ENCODE measurements around the gene NTSR1.

The NTSR1 gene

DNA sequence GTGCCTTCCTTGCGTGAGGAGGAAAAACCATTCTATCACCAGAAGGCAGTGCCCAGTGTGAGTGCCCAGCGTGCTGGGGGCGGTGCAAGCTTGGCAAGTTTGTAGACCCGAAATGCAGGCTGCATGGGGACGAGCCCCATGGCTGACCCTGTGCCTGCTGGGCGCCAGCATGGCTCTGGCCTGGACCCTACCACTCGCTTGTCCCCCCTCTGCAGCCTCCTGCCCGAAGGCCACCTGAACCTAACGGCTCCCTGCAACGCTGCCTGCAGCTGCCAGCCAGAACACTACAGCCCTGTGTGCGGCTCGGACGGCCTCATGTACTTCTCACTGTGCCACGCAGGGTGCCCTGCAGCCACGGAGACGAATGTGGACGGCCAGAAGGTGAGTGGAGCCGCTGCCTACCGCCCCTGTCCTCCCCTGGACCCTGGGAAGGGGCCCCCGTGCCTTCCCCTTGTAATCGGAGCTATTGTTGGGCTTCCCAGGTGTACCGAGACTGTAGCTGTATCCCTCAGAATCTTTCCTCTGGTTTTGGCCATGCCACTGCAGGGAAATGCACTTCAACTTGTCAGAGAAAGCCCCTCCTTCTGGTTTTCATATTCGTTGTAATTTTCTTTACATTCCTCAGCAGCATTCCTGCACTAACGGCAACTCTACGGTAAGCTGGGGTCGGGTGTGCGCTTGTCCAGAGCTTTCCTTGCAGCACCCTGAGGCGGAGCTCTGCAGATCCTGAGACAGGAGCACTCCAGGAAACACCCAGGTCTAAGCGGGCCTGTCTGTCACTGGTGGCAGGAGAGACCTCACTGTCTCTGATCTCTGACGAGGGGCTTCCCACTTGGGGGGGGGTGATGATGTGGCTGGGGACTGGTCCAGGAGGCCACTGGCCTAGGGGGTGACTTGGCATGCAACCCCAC lies 40.9 kb upstream of the NTSR1 start:
- no peak overlapping the region for H3K4me3 ChIP-seq (ENCODE audit: low read depth, low read length)
- TF ChIP-seq, protein P1, sequence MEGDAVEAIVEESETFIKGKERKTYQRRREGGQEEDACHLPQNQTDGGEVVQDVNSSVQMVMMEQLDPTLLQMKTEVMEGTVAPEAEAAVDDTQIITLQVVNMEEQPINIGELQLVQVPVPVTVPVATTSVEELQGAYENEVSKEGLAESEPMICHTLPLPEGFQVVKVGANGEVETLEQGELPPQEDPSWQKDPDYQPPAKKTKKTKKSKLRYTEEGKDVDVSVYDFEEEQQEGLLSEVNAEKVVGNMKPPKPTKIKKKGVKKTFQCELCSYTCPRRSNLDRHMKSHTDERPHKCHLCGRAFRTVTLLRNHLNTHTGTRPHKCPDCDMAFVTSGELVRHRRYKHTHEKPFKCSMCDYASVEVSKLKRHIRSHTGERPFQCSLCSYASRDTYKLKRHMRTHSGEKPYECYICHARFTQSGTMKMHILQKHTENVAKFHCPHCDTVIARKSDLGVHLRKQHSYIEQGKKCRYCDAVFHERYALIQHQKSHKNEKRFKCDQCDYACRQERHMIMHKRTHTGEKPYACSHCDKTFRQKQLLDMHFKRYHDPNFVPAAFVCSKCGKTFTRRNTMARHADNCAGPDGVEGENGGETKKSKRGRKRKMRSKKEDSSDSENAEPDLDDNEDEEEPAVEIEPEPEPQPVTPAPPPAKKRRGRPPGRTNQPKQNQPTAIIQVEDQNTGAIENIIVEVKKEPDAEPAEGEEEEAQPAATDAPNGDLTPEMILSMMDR (IDR thresholded peaks at IDR 0.05; ENCODE audit: control insufficient read depth, extremely low read depth, insufficient read depth): no peak
- no peak for DNase-seq (ENCODE audit: low read depth)

DNA sequence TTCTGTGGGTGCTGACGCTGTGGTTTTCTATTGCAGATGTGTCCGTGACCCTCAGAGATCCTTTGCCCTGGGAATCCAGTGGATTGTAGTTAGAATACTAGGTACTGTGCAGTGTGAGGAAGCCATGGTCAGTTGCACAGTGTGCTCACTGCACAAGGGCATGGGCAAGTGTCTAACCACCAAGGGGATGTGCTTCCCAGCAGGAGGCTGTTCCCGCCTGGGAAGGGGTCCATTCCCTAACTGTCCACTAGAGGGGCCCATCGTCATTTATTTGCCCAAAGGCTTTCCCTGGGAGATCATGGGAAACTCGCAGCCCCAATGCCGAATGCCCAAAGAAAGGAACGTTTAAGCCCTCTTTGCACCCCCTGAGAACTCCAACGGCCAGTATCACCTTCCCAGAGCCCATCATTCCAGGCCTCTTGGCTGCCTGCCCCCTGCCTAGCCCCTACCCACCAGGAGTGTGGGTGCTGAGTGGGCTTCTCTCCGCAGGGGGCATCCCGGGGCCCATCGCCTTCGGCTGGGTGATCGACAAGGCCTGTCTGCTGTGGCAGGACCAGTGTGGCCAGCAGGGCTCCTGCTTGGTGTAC lies 40.1 kb upstream of the NTSR1 start:
- no peak overlapping the region for H3K4me3 ChIP-seq (ENCODE audit: low read depth, low read length)
- TF ChIP-seq, protein P1 (IDR thresholded peaks at IDR 0.05; ENCODE audit: control insufficient read depth, extremely low read depth, insufficient read depth): peak; percentile 79
- no peak for DNase-seq (ENCODE audit: low read depth)

DNA sequence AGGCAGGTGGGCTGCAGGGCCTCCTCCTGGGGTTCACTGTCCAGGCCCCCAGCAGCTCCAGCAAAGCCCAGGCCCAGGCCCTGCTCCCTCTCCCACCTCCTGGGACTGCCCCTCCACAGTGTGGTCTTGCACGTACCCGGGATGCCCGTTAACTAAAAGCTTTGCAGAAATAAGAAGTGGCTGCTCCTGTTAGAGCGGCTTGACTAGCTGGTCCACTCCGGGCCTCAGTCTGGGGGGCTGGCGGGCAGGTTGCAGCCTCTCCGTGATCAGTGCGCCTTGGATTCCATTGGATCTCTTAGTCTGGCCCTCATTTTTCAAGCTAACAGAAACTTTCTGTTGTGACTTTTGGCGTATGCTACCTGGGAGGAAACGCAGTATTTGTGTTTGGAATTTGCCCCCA lies 39.4 kb upstream of the NTSR1 start:
- TF ChIP-seq, protein P1 (IDR thresholded peaks at IDR 0.05; ENCODE audit: control insufficient read depth, extremely low read depth, insufficient read depth): no peak
- H3K4me3 ChIP-seq (ENCODE audit: low read depth, low read length): no peak overlapping the region
- no peak for DNase-seq (ENCODE audit: low read depth)

DNA sequence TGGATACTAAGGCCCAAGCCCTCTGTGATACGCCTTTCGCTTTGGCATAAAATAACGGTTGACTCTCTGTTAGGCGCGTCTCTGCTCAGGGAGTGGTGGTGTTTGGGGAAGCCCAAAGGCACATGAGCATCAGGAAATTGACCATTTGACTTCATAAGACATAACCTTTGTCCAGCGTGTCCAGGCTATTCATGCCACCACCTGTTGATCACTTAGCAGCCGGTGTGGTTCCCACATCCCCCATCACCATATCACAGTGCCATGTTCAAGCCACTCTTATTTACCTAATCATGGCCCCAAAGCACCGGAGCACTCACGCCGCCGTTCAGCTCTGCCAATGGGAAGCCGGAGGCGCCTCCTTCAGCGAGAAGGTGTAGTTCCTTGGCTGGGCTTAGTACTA lies 38.5 kb upstream of the NTSR1 start:
- H3K4me3 ChIP-seq (ENCODE audit: low read depth, low read length): no peak overlapping the region
- DNase-seq (ENCODE audit: low read depth): no peak
- TF ChIP-seq, protein P1 (IDR thresholded peaks at IDR 0.05; ENCODE audit: control insufficient read depth, extremely low read depth, insufficient read depth): no peak

DNA sequence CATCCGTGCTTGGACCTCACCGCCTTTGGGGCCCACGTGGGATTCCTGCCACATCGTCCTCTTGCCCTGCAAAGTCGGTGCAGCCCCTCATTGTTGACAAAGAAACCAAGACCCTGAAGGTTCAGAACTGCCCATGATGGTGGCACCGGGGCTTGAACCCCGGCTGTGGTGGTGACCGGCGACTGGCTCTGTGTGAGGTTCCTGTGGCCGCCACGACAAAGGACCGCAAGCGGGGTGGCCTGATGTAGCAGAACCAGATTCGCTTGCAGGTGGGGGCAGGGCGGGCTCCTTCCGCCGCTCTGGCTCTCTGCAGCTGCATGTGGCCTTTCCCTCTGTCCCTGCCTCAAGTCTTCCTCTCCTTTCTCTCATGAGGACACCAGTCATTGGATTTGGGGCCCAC lies 37.6 kb upstream of the NTSR1 start:
- no peak overlapping the region for H3K4me3 ChIP-seq (ENCODE audit: low read depth, low read length)
- DNase-seq (ENCODE audit: low read depth): no peak
- TF ChIP-seq, protein P1 (IDR thresholded peaks at IDR 0.05; ENCODE audit: control insufficient read depth, extremely low read depth, insufficient read depth): no peak

DNA sequence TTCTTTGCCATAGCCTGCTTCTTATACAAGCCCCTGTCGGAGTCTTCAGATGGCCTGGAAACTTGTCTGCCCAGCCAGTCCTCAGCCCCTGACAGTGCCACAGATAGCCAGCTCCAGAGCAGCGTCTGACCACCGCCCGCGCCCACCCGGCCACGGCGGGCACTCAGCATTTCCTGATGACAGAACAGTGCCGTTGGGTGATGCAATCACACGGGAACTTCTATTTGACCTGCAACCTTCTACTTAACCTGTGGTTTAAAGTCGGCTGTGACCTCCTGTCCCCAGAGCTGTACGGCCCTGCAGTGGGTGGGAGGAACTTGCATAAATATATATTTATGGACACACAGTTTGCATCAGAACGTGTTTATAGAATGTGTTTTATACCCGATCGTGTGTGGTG lies 36.9 kb upstream of the NTSR1 start:
- DNase-seq (ENCODE audit: low read depth): no peak
- no peak overlapping the region for H3K4me3 ChIP-seq (ENCODE audit: low read depth, low read length)
- TF ChIP-seq, protein P1 (IDR thresholded peaks at IDR 0.05; ENCODE audit: control insufficient read depth, extremely low read depth, insufficient read depth): no peak
